Testis (tissue), 2 donors: ENCODE data around the gene NUP85.

ENCODE experiments used
- POLR2A ChIP-seq: fragments of 450-650 bp; IDR thresholded peaks from one replicate; pipeline ENCODE4 v1.6.1; 2017; ENCODE audit warnings: antibody characterized with exemption, mild to moderate bottlenecking, moderate library complexity
- TF ChIP-seq, protein P1 (sequence below), 3 experiments: fragments of 450-650 bp in 2 of 3; fragments of 200-600 bp in 1 of 3; sonication (generic) in 1 of 3; IDR thresholded peaks; one replicate each; pipeline ENCODE4 v1.5.1; 2016 to 2019; ENCODE audit warnings: antibody characterized with exemption in 3 of 3, mild to moderate bottlenecking in 2 of 3, moderate library complexity in 1 of 3

DNA sequence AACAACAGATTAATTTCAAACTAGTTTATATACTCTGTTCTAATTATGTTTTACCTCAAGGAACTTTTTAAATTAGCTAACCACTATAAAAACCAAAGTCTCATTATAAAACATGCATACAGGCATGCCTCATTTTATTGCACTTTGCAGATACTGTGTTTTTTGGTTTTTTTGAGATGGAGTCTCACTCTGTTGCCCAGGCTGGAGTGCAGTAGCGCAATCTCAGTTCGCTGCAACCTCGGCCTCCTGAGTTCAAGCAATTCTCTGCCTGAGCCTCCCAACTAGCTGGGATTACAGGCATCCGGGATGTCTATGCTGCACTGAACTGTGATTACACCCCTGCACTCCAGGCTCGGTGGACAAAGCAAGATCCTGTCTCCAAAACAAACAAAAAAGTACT is 42.4 kb upstream of the NUP85 start:
- TF ChIP-seq, protein P1, sequence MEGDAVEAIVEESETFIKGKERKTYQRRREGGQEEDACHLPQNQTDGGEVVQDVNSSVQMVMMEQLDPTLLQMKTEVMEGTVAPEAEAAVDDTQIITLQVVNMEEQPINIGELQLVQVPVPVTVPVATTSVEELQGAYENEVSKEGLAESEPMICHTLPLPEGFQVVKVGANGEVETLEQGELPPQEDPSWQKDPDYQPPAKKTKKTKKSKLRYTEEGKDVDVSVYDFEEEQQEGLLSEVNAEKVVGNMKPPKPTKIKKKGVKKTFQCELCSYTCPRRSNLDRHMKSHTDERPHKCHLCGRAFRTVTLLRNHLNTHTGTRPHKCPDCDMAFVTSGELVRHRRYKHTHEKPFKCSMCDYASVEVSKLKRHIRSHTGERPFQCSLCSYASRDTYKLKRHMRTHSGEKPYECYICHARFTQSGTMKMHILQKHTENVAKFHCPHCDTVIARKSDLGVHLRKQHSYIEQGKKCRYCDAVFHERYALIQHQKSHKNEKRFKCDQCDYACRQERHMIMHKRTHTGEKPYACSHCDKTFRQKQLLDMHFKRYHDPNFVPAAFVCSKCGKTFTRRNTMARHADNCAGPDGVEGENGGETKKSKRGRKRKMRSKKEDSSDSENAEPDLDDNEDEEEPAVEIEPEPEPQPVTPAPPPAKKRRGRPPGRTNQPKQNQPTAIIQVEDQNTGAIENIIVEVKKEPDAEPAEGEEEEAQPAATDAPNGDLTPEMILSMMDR (IDR thresholded peaks at IDR 0.05): no peak
- TF ChIP-seq POLR2A: no peak
